ENCODE results near the gene PRDM16. TPM values are rescaled to one million over a fixed set of nuclear protein-coding genes. Genes with fewer than 3 reads are reported as not detected.

Gene PRDM16
- total and polyA plus RNA-seq, 2 of the 13 experiments (the other 11 are each of a cell fraction or from before 2014, with no cell fraction given), result 0.15 to 0.81 TPM

GRCh38 chr1:3355894-3356826 is 287.2 kb downstream of the PRDM16 start (continued):
- no peak for TF ChIP-seq KDM5B (CRISPR knock-in tag; IDR thresholded peaks at IDR 0.05; ENCODE audit: borderline replicate concordance)
- no peak for TF ChIP-seq ZNF878 (CRISPR knock-in tag; IDR thresholded peaks at IDR 0.05)
- no peak for TF ChIP-seq NFAT5 (CRISPR knock-in tag; IDR thresholded peaks at IDR 0.05)
- no peak for TF ChIP-seq HMGA1 (CRISPR knock-in tag; conservative IDR thresholded peaks at IDR 0.05)
- no peak for TF ChIP-seq HNRNPK (IDR thresholded peaks at IDR 0.05; ENCODE audit: low read depth, low read length, poor library complexity, severe bottlenecking)
- TF ChIP-seq MIXL1 (CRISPR knock-in tag; IDR thresholded peaks at IDR 0.05), result no peak
- no peak for TF ChIP-seq ZNF547 (CRISPR knock-in tag; IDR thresholded peaks at IDR 0.05)
- no peak for TF ChIP-seq ZNF343 (CRISPR knock-in tag; IDR thresholded peaks at IDR 0.05)
- peak; percentile 40 for TF ChIP-seq ZNF781 (CRISPR knock-in tag; IDR thresholded peaks at IDR 0.05; ENCODE audit: borderline replicate concordance, not compliant biosample characterization)
- TF ChIP-seq ZSCAN9 (CRISPR knock-in tag; IDR thresholded peaks at IDR 0.05; ENCODE audit: borderline replicate concordance), result no peak
- no peak for TF ChIP-seq ZKSCAN5 (CRISPR knock-in tag; IDR thresholded peaks at IDR 0.05)
- no peak for TF ChIP-seq MTF2 (CRISPR knock-in tag; IDR thresholded peaks at IDR 0.05; ENCODE audit: borderline replicate concordance)
- no peak for TF ChIP-seq KIAA2018 (CRISPR knock-in tag; IDR thresholded peaks at IDR 0.05; ENCODE audit: borderline replicate concordance)
- no peak for TF ChIP-seq ZZZ3 (CRISPR knock-in tag; IDR thresholded peaks at IDR 0.05; ENCODE audit: borderline replicate concordance)
- peak; percentile 47; the same call in 1 of the 2 replicates for TF ChIP-seq TCF7 (IDR thresholded peaks at IDR 0.05; ENCODE audit: low read depth)
- no peak for TF ChIP-seq AGO2 (optimal IDR thresholded peaks at IDR 0.05; ENCODE audit: low read depth, low read length)
